Effector memory CD4-positive, alpha-beta T cell (primary cell): ENCODE measurements around the gene CACNA2D3.

Experiments
- DNase-seq, 3 donors: peaks; one replicate each; pipeline ENCODE4 v3.0.0-alpha.2; 2020
- H3K27ac ChIP-seq: 2 replicates; pipeline ENCODE4 v1.7.0; 2013; ENCODE audit warnings: mild to moderate bottlenecking, low read length, moderate library complexity; ENCODE audit not compliant: insufficient read depth, poor library complexity, severe bottlenecking
- H3K27me3 ChIP-seq: replicated peaks from 2 replicates; pipeline ENCODE4 v1.7.0; 2013; ENCODE audit warnings: mild to moderate bottlenecking, low read length; ENCODE audit not compliant: insufficient read depth, control insufficient read depth, poor library complexity, severe bottlenecking
- H3K36me3 ChIP-seq: 2 replicates; pipeline ENCODE4 v1.7.0; 2013; ENCODE audit warnings: mild to moderate bottlenecking, low read length, moderate library complexity; ENCODE audit not compliant: control insufficient read depth, insufficient read depth
- H3K4me1 ChIP-seq: 2 replicates; pipeline ENCODE4 v1.7.0; 2013; ENCODE audit warnings: low read length, mild to moderate bottlenecking; ENCODE audit not compliant: control insufficient read depth, insufficient read depth, poor library complexity, severe bottlenecking
- H3K4me3 ChIP-seq: 2 replicates; pipeline ENCODE4 v1.7.0; 2013; ENCODE audit warnings: low read length, low read depth, mild to moderate bottlenecking; ENCODE audit not compliant: insufficient read depth, poor library complexity, severe bottlenecking
- H3K9me3 ChIP-seq: 2 replicates; pipeline ENCODE4 v1.7.0; 2013; ENCODE audit warnings: mild to moderate bottlenecking, low read length, moderate library complexity; ENCODE audit not compliant: control insufficient read depth

CACNA2D3 gene

DNA sequence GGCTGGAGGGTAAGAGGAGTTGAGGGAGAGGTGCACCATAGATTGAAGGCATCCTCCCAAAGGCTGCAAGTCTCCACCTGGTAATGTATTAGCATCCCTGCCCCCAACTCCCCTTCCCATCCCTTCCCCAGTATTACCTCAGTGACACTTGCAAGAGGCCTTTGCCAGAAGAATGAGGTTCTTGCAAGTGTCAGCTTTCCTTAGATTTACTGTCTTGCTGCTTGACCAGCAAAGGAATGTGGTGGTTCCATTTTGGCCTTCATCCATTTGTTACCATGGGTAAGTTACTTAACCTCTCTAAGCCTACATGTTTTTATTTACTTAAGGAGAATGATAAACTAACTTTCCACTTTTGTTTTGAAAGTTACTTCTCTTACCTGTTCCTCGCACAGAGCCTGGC lies 696.6 kb downstream of the CACNA2D3 start:
- no peak for DNase-seq
- Histone ChIP-seq H3K27me3 (no peaks in the 10 kb centered on the region), H3K9me3 (no peaks in the 10 kb centered on the region), H3K4me1 (no peaks in the 10 kb centered on the region), H3K4me3 (no peak overlapping the region), H3K27ac (no peak overlapping the region), H3K36me3 (no peaks in the 10 kb centered on the region)

- no peak overlapping the region for H3K4me3 ChIP-seq
- no peaks in the 10 kb centered on the region for H3K9me3 ChIP-seq
- H3K27me3 ChIP-seq = no peaks in the 10 kb centered on the region
- H3K36me3 ChIP-seq = no peaks in the 10 kb centered on the region
- no peaks in the 10 kb centered on the region for H3K4me1 ChIP-seq
- DNase-seq = no peak
- no peak overlapping the region for H3K27ac ChIP-seq
Observed at GRCh38 chr3:54819946-54820345, 697.6 kb downstream of the CACNA2D3 start.

- Histone ChIP-seq H3K27me3 (no peaks in the 10 kb centered on the region), H3K36me3 (no peaks in the 10 kb centered on the region), H3K27ac (no peak overlapping the region), H3K4me1 (no peaks in the 10 kb centered on the region), H3K9me3 (no peaks in the 10 kb centered on the region), H3K4me3 (no peak overlapping the region)
- no peak for DNase-seq
Observed at GRCh38 chr3:54822206-54822605, 699.9 kb downstream of the CACNA2D3 start.

- no peaks in the 10 kb centered on the region for H3K27me3 ChIP-seq
- H3K27ac ChIP-seq = no peak overlapping the region
- no peaks in the 10 kb centered on the region for H3K4me1 ChIP-seq
- no peak overlapping the region for H3K4me3 ChIP-seq
- no peaks in the 10 kb centered on the region for H3K36me3 ChIP-seq
- DNase-seq = no peak
- H3K9me3 ChIP-seq = no peaks in the 10 kb centered on the region
Observed at GRCh38 chr3:54826251-54826691, 703.9 kb downstream of the CACNA2D3 start.

DNA sequence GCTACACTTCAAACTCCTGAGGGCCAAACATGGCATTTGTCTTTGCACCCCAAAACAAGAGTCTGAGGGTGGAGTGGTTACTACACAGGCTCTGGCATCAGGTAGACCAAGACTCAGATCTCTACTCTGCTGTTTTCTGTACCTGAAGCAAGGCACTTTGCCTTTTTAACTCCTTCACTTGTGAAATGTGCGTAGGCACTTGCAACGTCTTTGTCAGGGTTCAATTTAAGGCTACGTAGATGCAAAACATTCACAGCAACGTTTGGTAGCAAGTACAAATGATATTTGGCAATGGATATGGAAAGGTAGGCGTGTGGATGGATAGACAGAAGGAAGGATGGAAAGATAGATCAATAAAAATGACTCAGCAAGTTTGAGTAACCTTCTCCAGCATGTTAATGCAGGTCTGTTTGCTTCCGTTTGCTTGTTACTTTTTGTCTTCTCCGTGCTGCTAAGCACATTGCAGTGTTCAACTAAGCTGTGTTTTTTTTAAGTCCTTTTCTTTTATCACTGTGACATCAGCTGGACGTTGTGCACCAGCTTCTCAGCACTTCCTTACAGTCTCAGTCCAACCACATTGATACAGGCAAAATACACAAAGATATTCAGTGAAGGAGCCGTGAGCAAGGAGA lies 704.8 kb downstream of the CACNA2D3 start:
- Histone ChIP-seq H3K36me3 (no peaks in the 10 kb centered on the region), H3K27ac (no peak overlapping the region), H3K4me1 (no peaks in the 10 kb centered on the region), H3K27me3 (no peaks in the 10 kb centered on the region), H3K4me3 (no peak overlapping the region), H3K9me3 (no peaks in the 10 kb centered on the region)
- no peak for DNase-seq

DNA sequence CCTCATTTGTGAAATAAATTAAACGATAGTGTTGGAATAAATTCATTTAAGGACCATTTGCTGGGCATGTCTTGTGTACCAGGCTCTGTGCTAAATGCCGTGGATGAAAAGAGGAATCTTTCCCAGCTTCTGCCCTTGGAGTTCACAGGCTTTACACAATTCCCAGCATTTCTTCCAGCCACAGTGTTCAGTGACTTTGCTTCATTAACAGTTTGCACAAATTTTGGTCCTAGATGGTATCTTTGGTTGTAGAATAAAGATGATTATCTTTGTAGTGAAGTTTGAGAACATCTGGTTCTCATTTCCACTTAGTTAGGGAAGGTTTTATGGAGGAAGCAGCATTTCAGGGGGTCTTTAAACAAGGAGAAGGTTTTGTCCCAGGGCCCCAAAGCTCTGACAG lies 705.4 kb downstream of the CACNA2D3 start:
- Histone ChIP-seq H3K4me3 (no peak overlapping the region), H3K27me3 (no peaks in the 10 kb centered on the region), H3K9me3 (no peaks in the 10 kb centered on the region), H3K36me3 (no peaks in the 10 kb centered on the region), H3K27ac (no peak overlapping the region), H3K4me1 (no peaks in the 10 kb centered on the region)
- no peak for DNase-seq

- H3K4me1 ChIP-seq = no peaks in the 10 kb centered on the region
- H3K27me3 ChIP-seq = no peaks in the 10 kb centered on the region
- H3K9me3 ChIP-seq = no peaks in the 10 kb centered on the region
- no peak overlapping the region for H3K27ac ChIP-seq
- H3K4me3 ChIP-seq = no peak overlapping the region
- no peak for DNase-seq
- H3K36me3 ChIP-seq = no peaks in the 10 kb centered on the region
Observed at GRCh38 chr3:54830658-54831057, 708.3 kb downstream of the CACNA2D3 start.

- no peak overlapping the region for H3K4me3 ChIP-seq
- H3K4me1 ChIP-seq = no peaks in the 10 kb centered on the region
- no peak overlapping the region for H3K27ac ChIP-seq
- no peaks in the 10 kb centered on the region for H3K27me3 ChIP-seq
- no peaks in the 10 kb centered on the region for H3K9me3 ChIP-seq
- no peaks in the 10 kb centered on the region for H3K36me3 ChIP-seq
- no peak for DNase-seq
Observed at GRCh38 chr3:54831112-54831511, 708.8 kb downstream of the CACNA2D3 start.

GRCh38 chr3:54832876-54833275 lies 710.5 kb downstream of the CACNA2D3 start:
- H3K4me3 ChIP-seq = no peak overlapping the region
- no peaks in the 10 kb centered on the region for H3K36me3 ChIP-seq
- H3K4me1 ChIP-seq = no peaks in the 10 kb centered on the region
- no peaks in the 10 kb centered on the region for H3K9me3 ChIP-seq
- no peaks in the 10 kb centered on the region for H3K27me3 ChIP-seq
- H3K27ac ChIP-seq = no peak overlapping the region
- DNase-seq = no peak

DNA sequence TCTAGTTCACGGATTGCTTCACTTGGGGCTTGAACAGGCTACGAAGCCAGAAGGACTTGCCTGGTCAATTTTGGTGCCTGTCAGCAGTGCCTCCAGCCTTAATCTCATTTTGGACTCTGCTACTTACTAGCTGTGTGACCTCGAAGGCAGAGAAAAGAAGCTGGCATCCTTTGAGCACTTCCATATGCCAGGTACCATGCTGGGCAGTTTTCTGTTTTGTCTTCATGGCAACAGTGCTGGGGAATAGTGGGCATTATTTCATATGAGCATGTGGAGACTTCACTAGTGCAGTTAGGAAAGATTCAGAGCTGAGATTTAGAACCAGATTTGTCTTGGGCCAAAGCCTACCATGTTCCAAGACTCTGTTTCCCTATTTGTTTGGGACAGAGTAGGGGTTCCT lies 713.3 kb downstream of the CACNA2D3 start:
- Histone ChIP-seq H3K27ac (no peak overlapping the region), H3K4me1 (no peaks in the 10 kb centered on the region), H3K27me3 (no peaks in the 10 kb centered on the region), H3K4me3 (no peak overlapping the region), H3K36me3 (no peaks in the 10 kb centered on the region), H3K9me3 (no peaks in the 10 kb centered on the region)
- DNase-seq = no peak
